OCI-LY7 (cell line): ENCODE measurements around the gene RTN4R.

Experiments
- CTCF ChIP-seq: fragments of 200-600 bp; sonication (generic); conservative IDR thresholded peaks from 2 replicates; pipeline ENCODE4 v1.5.1; 2014; ENCODE audit warnings: mild to moderate bottlenecking, antibody characterized with exemption, low read length, moderate library complexity, mixed read lengths
- EZH2phosphoT487 ChIP-seq: fragments of 200-600 bp; sonication (generic); IDR thresholded peaks from 2 replicates; pipeline ENCODE4 v1.6.1; 2018; ENCODE audit warnings: low read depth, borderline replicate concordance, mild to moderate bottlenecking, mixed run types, antibody characterized with exemption, low read length, moderate library complexity, mixed read lengths

DNA sequence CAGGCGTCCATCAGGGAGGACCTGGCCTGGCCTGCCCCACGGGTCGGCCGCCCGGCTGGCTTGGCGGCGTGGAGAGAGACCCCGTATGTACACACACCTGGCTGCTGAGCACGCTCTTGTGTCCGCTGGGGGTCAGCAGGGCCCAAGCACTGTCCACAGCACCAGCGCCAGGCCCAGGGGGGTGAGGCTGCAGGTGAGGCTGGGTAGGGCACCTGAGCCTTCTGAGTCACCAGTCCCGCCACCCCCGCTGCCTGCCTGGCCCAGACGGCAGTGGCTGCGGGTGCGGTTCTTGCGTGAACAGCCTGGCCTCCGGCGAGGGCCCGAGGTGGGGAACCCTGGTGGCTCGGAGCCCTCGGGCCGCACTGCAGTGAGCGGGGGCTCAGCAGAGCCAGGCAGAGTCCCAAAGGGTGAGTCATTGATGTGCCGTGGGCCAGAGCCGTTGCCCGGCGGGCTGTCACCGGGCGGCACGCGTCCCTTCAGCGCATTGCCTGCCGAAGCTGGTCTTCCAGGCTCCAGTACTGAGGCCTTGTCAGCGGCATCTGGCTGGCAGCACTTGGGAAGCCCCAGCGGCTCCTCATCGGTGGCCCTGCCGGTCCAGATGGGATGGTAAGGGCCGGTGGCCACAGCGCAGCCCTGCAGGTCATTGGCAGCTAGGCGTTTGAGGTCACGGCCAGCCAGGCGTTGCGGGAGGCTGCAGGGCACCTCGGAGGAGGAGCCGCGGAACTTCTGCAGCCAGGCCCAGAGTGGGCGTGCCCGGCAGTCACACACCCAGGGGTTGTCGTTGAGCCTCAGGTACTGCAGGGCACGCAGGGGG, 26.3 kb downstream of the RTN4R start:
- TF ChIP-seq CTCF (no peak), EZH2phosphoT487 (no peak)
